ENCODE data around the gene FCHSD2. TPM values are rescaled to one million over a fixed set of nuclear protein-coding genes. Genes with fewer than 3 reads are reported as not detected.

Gene FCHSD2
- total RNA-seq, 1 donor, result 34.0 TPM

DNA sequence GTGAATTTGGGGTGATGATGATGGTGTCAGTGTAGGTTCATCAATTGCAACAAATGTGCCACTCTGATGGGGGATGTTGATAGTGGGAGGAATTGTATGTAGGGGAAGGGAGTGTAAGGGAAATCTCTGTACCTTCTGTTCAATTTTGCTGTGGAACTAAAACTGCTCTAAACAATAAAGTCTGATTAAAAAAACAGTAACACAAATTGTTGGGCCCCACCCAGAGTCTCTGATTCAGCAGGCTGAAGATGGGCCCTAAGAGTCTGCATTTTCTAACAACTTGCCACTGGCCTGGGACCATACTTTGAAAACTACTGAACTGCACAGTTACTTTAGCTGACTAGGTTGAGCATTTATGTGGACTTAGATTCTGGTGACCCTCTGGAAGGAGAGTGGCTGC, 214.7 kb downstream of the FCHSD2 start:
- H4K20me1 ChIP-seq (ENCODE audit: insufficient read depth, low read length), result peaks cover 2% of the 10 kb centered on the region
- no peak for DNase-seq (ENCODE audit: insufficient read length, low spot score, missing footprints)

DNA sequence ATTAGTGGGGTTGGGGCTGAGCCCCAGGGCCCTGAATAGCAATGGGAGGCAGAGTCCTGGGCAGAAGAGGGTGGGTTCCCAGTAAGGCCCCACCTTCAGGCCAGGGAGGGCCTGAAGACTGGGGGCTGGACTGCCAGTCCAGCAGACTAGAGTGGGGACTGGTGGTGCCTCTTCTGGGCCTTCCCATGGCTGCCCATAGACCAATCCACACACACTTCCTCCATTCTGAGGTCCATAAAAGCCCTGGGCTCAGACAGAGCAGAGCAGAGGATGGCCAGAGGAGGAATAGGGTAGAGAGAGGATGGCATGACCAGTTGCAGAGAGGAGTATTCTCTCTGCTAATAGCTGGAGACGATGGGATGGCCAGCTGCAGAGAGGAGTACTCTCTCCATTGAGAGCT, 216.0 kb downstream of the FCHSD2 start:
- Histone ChIP-seq H3K27ac (ENCODE audit: low read depth, low read length) (no peak overlapping the region), H3K79me2 (ENCODE audit: insufficient read depth, low read length) (peaks cover 5% of the 10 kb centered on the region), H3K4me3 (ENCODE audit: insufficient read depth, low read length) (no peak overlapping the region), H3K4me2 (ENCODE audit: insufficient read depth, low read length) (no peak overlapping the region), H3K4me1 (ENCODE audit: insufficient read depth, low read length) (peaks cover 10% of the 10 kb centered on the region), H3K36me3 (ENCODE audit: insufficient read depth, low read length) (no peaks in the 10 kb centered on the region), H2AFZ (ENCODE audit: low read length) (no peak overlapping the region), H3K27me3 (ENCODE audit: insufficient read depth, low read length) (no peaks in the 10 kb centered on the region), H4K20me1 (ENCODE audit: insufficient read depth, low read length) (no peaks in the 10 kb centered on the region), H3K9me3 (ENCODE audit: low read depth, low read length) (no peaks in the 10 kb centered on the region)
- no peak for TF ChIP-seq CTCF (IDR thresholded peaks at IDR 0.05; ENCODE audit: extremely low read depth, low read depth, low read length)
- DNase-seq (ENCODE audit: insufficient read length, low spot score, missing footprints), result no peak

More for the DNA sequence above, 214.7 kb downstream of the FCHSD2 start:
- H3K9me3 ChIP-seq (ENCODE audit: low read depth, low read length), result no peaks in the 10 kb centered on the region
- no peaks in the 10 kb centered on the region for H3K36me3 ChIP-seq (ENCODE audit: insufficient read depth, low read length)
- no peaks in the 10 kb centered on the region for H3K27me3 ChIP-seq (ENCODE audit: insufficient read depth, low read length)
- H3K4me3 ChIP-seq (ENCODE audit: insufficient read depth, low read length), result no peak overlapping the region
- peaks cover 5% of the 10 kb centered on the region for H3K79me2 ChIP-seq (ENCODE audit: insufficient read depth, low read length)
- H3K27ac ChIP-seq (ENCODE audit: low read depth, low read length), result no peak overlapping the region
- no peak overlapping the region for H2AFZ ChIP-seq (ENCODE audit: low read length)
- H3K4me1 ChIP-seq (ENCODE audit: insufficient read depth, low read length), result peaks cover 18% of the 10 kb centered on the region
- no peak for TF ChIP-seq CTCF (IDR thresholded peaks at IDR 0.05; ENCODE audit: extremely low read depth, low read depth, low read length)
- no peak overlapping the region for H3K4me2 ChIP-seq (ENCODE audit: insufficient read depth, low read length)

GRCh38 chr11:72925656-72926055, 216.5 kb downstream of the FCHSD2 start:
- Histone ChIP-seq H4K20me1 (ENCODE audit: insufficient read depth, low read length) (no peaks in the 10 kb centered on the region), H3K9me3 (ENCODE audit: low read depth, low read length) (no peaks in the 10 kb centered on the region), H3K27me3 (ENCODE audit: insufficient read depth, low read length) (no peaks in the 10 kb centered on the region), H3K27ac (ENCODE audit: low read depth, low read length) (no peak overlapping the region), H3K4me2 (ENCODE audit: insufficient read depth, low read length) (no peak overlapping the region), H3K4me3 (ENCODE audit: insufficient read depth, low read length) (no peak overlapping the region), H3K4me1 (ENCODE audit: insufficient read depth, low read length) (peaks cover 10% of the 10 kb centered on the region), H2AFZ (ENCODE audit: low read length) (no peak overlapping the region), H3K36me3 (ENCODE audit: insufficient read depth, low read length) (no peaks in the 10 kb centered on the region), H3K79me2 (ENCODE audit: insufficient read depth, low read length) (peaks cover 5% of the 10 kb centered on the region)
- TF ChIP-seq CTCF (IDR thresholded peaks at IDR 0.05; ENCODE audit: extremely low read depth, low read depth, low read length), result no peak
- no peak for DNase-seq (ENCODE audit: insufficient read length, low spot score, missing footprints)

GRCh38 chr11:72924568-72925190, 217.4 kb downstream of the FCHSD2 start:
- Histone ChIP-seq H3K79me2 (ENCODE audit: insufficient read depth, low read length) (peaks cover 5% of the 10 kb centered on the region), H3K36me3 (ENCODE audit: insufficient read depth, low read length) (no peaks in the 10 kb centered on the region), H3K27me3 (ENCODE audit: insufficient read depth, low read length) (no peaks in the 10 kb centered on the region), H3K4me3 (ENCODE audit: insufficient read depth, low read length) (no peak overlapping the region), H3K27ac (ENCODE audit: low read depth, low read length) (no peak overlapping the region), H2AFZ (ENCODE audit: low read length) (no peak overlapping the region), H3K4me1 (ENCODE audit: insufficient read depth, low read length) (peaks cover 7% of the 10 kb centered on the region), H4K20me1 (ENCODE audit: insufficient read depth, low read length) (no peaks in the 10 kb centered on the region), H3K9me3 (ENCODE audit: low read depth, low read length) (no peaks in the 10 kb centered on the region), H3K4me2 (ENCODE audit: insufficient read depth, low read length) (no peak overlapping the region)
- peak; percentile 70 for TF ChIP-seq CTCF (IDR thresholded peaks at IDR 0.05; ENCODE audit: extremely low read depth, low read depth, low read length)
- peak; percentile 79 for DNase-seq (ENCODE audit: insufficient read length, low spot score, missing footprints)
